ENCODE data around the gene EVX2. TPM values are rescaled to one million over a fixed set of nuclear protein-coding genes. Genes with fewer than 3 reads are reported as not detected.

The EVX2 gene
- total RNA-seq (not detected), polyA plus RNA-seq (not detected)
- long read RNA-seq, donor 1, result 0 reads
- long read RNA-seq, donor 2, result 0 reads

GRCh38 chr2:176083796-176084261 is at the start of gene EVX2:
Gene EVX2 (minus strand): TSS chr2:176083962. CDS start chr2:176083776, 186 bp downstream.
- no peak for DNase-seq
- no peak within 1 kb of the TSS for H3K27ac ChIP-seq
- no peak for TF ChIP-seq POLR2AphosphoS5 (IDR thresholded peaks at IDR 0.05)
- TF ChIP-seq POLR2A (IDR thresholded peaks at IDR 0.05), result no peak
- no peak for TF ChIP-seq CTCF (IDR thresholded peaks at IDR 0.05 in 8 of 11, conservative IDR thresholded peaks at IDR 0.05 in 3 of 11)
- intact Hi-C loops (cut with DNase I; ENCODE audit: low total_unique reads), result no loop called here
- peaks cover 33 to 100% (median 100%) of the 10 kb centered on the region in 7 donors for H3K27me3 ChIP-seq (replicated peaks in 1 of 7)
- 13 to 19% (median 17%) methylated on average over 27 of the region's 27 CpGs for WGBS, 5 donors
- H3K4me3 ChIP-seq, result peak within 1 kb of the TSS in 1 of 8 donors; percentile 25
- peaks cover 0 to 53% (median 4%) of the 10 kb centered on the region in 8 donors for H3K9me3 ChIP-seq
- H3K4me1 ChIP-seq, result peaks cover 4 to 77% (median 46%) of the 10 kb centered on the region in 6 donors
- H3K36me3 ChIP-seq, result peaks cover 0 to 3% (median 0%) of the 10 kb centered on the region in 6 donors

- Histone ChIP-seq H3K36me3 (no peaks in the 10 kb centered on the region), H3K9me3 (no peaks in the 10 kb centered on the region), H3K27ac (peak overlapping the region in 5 of 8 donors; percentile 86 to 93 (median 87)), H3K27me3 (replicated peaks in 1 of 7) (peaks cover 0 to 100% (median 96%) of the 10 kb centered on the region in 7 donors), H3K4me1 (peaks cover 0 to 82% (median 51%) of the 10 kb centered on the region in 6 donors), H3K4me3 (peak overlapping the region in 1 of 8 donors; percentile 71)
- TF ChIP-seq CTCF (IDR thresholded peaks at IDR 0.05 in 8 of 11, conservative IDR thresholded peaks at IDR 0.05 in 3 of 11) (no peak), POLR2AphosphoS5 (IDR thresholded peaks at IDR 0.05) (no peak), POLR2A (IDR thresholded peaks at IDR 0.05) (no peak)
- DNase-seq, result no peak
- intact Hi-C loops (cut with DNase I; ENCODE audit: low total_unique reads), result no loop called here
These were observed 49.6 kb upstream of the EVX2 start for GRCh38 chr2:176133389-176133788.

- intact Hi-C loops (cut with DNase I; ENCODE audit: low total_unique reads), result no loop called here
These were observed 48.7 kb upstream of the EVX2 start for GRCh38 chr2:176132205-176133171.

More at GRCh38 chr2:176132205-176133171, 48.7 kb upstream of the EVX2 start:
- 10 to 21% (median 11%) methylated on average over 33 of the region's 33 CpGs for whole genome bisulfite sequencing, 5 donors
- DNase-seq, result no peak
- Histone ChIP-seq H3K27me3 (replicated peaks in 1 of 7) (peaks cover 0 to 100% (median 96%) of the 10 kb centered on the region in 7 donors), H3K36me3 (no peaks in the 10 kb centered on the region), H3K4me1 (peaks cover 0 to 91% (median 57%) of the 10 kb centered on the region in 6 donors), H3K4me3 (peak overlapping the region in 6 of 8 donors; percentile 31 to 71 (median 42)), H3K27ac (peak overlapping the region in 7 of 8 donors; percentile 78 to 93 (median 86)), H3K9me3 (no peaks in the 10 kb centered on the region)
- TF ChIP-seq POLR2A (IDR thresholded peaks at IDR 0.05), result no peak
- no peak for TF ChIP-seq POLR2AphosphoS5 (IDR thresholded peaks at IDR 0.05)
- no peak for TF ChIP-seq CTCF (IDR thresholded peaks at IDR 0.05 in 8 of 11, conservative IDR thresholded peaks at IDR 0.05 in 3 of 11)
